Keratinocyte (primary cell): Measurements from ENCODE around the gene TOP1.

Experiments
- CTCF ChIP-seq, 3 experiments: IDR thresholded peaks in 1 of 3; conservative IDR thresholded peaks in 1 of 3; optimal IDR thresholded peaks in 1 of 3; 2 replicates in 2 of 3; 3 replicates in 1 of 3; pipeline versions ENCODE3 to v1.5.1; 2011; ENCODE audit warnings: low read length in 3 of 3, mild to moderate bottlenecking in 3 of 3, moderate library complexity in 2 of 3, control low read depth in 1 of 3, inconsistent platforms in 1 of 3; ENCODE audit not compliant: insufficient read depth in 2 of 3; ENCODE audit errors: extremely low read depth in 1 of 3
- EZH2 ChIP-seq: IDR thresholded peaks from one replicate; pipeline ENCODE4 v1.6.1; 2012; ENCODE audit warnings: inconsistent platforms, mild to moderate bottlenecking, low read length, moderate library complexity

GRCh38 chr20:41131594-41132387 is 103.2 kb downstream of the TOP1 start:
- no peak for TF ChIP-seq EZH2
- TF ChIP-seq CTCF (optimal IDR thresholded peaks at IDR 0.05 in 1 of 3, IDR thresholded peaks at IDR 0.05 in 1 of 3, conservative IDR thresholded peaks at IDR 0.05 in 1 of 3; ENCODE audit: extremely low read depth in 1 of 3, insufficient read depth in 2 of 3, low read length in 3 of 3), result no peak
